Nephron progenitor cell (in vitro differentiated cells): ENCODE results near the gene FOXD3.

Source experiments
- DNase-seq: peaks from one replicate; pipeline ENCODE4 v3.0.0; 2021
- H3K27ac Mint-ChIP-seq: 2 replicates; pipeline ENCODE4 v1.8.0; 2021; ENCODE audit warnings: mild to moderate bottlenecking, moderate library complexity, mixed read lengths
- H3K27me3 Mint-ChIP-seq: 2 replicates; pipeline ENCODE4 v1.8.0; 2021; ENCODE audit warnings: mild to moderate bottlenecking, low read depth, mixed read lengths; ENCODE audit not compliant: poor library complexity
- H3K36me3 Mint-ChIP-seq: 2 replicates; pipeline ENCODE4 v1.8.0; 2021; ENCODE audit warnings: low read depth, mixed read lengths
- H3K4me1 Mint-ChIP-seq: 2 replicates; pipeline ENCODE4 v1.8.0; 2021; ENCODE audit warnings: mixed read lengths
- H3K4me3 Mint-ChIP-seq: 2 replicates; pipeline ENCODE4 v1.8.0; 2021; ENCODE audit warnings: mild to moderate bottlenecking, moderate library complexity, mixed read lengths
- H3K9me3 Mint-ChIP-seq: 2 replicates; pipeline ENCODE4 v1.8.0; 2021; ENCODE audit warnings: mild to moderate bottlenecking, moderate library complexity, mixed read lengths
- CTCF ChIP-seq: fragments of 200-600 bp; sonication (generic); IDR thresholded peaks from 2 replicates; pipeline ENCODE4 v1.5.0; 2021; ENCODE audit warnings: antibody characterized with exemption

FOXD3 gene

DNA sequence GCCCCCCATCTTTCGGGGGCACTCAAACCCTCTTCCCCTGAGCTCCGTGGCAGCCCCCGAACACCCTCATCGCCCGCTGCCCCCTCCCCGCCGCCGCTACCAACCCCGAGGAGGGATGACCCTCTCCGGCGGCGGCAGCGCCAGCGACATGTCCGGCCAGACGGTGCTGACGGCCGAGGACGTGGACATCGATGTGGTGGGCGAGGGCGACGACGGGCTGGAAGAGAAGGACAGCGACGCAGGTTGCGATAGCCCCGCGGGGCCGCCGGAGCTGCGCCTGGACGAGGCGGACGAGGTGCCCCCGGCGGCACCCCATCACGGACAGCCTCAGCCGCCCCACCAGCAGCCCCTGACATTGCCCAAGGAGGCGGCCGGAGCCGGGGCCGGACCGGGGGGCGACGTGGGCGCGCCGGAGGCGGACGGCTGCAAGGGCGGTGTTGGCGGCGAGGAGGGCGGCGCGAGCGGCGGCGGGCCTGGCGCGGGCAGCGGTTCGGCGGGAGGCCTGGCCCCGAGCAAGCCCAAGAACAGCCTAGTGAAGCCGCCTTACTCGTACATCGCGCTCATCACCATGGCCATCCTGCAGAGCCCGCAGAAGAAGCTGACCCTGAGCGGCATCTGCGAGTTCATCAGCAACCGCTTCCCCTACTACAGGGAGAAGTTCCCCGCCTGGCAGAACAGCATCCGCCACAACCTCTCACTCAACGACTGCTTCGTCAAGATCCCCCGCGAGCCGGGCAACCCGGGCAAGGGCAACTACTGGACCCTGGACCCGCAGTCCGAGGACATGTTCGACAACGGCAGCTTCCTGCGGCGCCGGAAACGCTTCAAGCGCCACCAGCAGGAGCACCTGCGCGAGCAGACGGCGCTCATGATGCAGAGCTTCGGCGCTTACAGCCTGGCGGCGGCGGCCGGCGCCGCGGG lies 837 bp downstream of the FOXD3 start:
- TF ChIP-seq CTCF, result no peak
- no peaks in the 10 kb centered on the region for H3K36me3 Mint-ChIP-seq
- H3K4me1 Mint-ChIP-seq, result peaks cover 19% of the 10 kb centered on the region
- peak overlapping the region; percentile 77 for H3K4me3 Mint-ChIP-seq
- H3K9me3 Mint-ChIP-seq, result peaks cover 11% of the 10 kb centered on the region
- peak; percentile 46 for DNase-seq
- peaks cover 95% of the 10 kb centered on the region for H3K27me3 Mint-ChIP-seq
- H3K27ac Mint-ChIP-seq, result no peak overlapping the region

- peaks cover 18% of the 10 kb centered on the region for H3K4me1 Mint-ChIP-seq
- TF ChIP-seq CTCF, result no peak
- H3K9me3 Mint-ChIP-seq, result peaks cover 4% of the 10 kb centered on the region
- H3K27ac Mint-ChIP-seq, result no peak overlapping the region
- no peaks in the 10 kb centered on the region for H3K36me3 Mint-ChIP-seq
- H3K27me3 Mint-ChIP-seq, result peaks cover 95% of the 10 kb centered on the region
- H3K4me3 Mint-ChIP-seq, result peak overlapping the region; percentile 64
- peak; percentile 50 for DNase-seq
Observed at GRCh38 chr1:63323865-63324778, 1.8 kb downstream of the FOXD3 start.

GRCh38 chr1:63324779-63325119 lies 2.4 kb downstream of the FOXD3 start:
- no peak overlapping the region for H3K27ac Mint-ChIP-seq
- H3K36me3 Mint-ChIP-seq, result no peaks in the 10 kb centered on the region
- H3K4me1 Mint-ChIP-seq, result peaks cover 22% of the 10 kb centered on the region
- peaks cover 95% of the 10 kb centered on the region for H3K27me3 Mint-ChIP-seq
- DNase-seq, result no peak
- H3K4me3 Mint-ChIP-seq, result peak overlapping the region; percentile 64
- no peak for TF ChIP-seq CTCF
- H3K9me3 Mint-ChIP-seq, result no peaks in the 10 kb centered on the region

GRCh38 chr1:63325279-63325985 lies 3.1 kb downstream of the FOXD3 start:
- no peaks in the 10 kb centered on the region for H3K36me3 Mint-ChIP-seq
- peaks cover 24% of the 10 kb centered on the region for H3K4me1 Mint-ChIP-seq
- H3K27me3 Mint-ChIP-seq, result peaks cover 95% of the 10 kb centered on the region
- no peak for TF ChIP-seq CTCF
- H3K9me3 Mint-ChIP-seq, result no peaks in the 10 kb centered on the region
- H3K27ac Mint-ChIP-seq, result no peak overlapping the region
- peak overlapping the region; percentile 47 for H3K4me3 Mint-ChIP-seq
- no peak for DNase-seq

- H3K27ac Mint-ChIP-seq, result no peak overlapping the region
- H3K9me3 Mint-ChIP-seq, result peaks cover 3% of the 10 kb centered on the region
Observed at GRCh38 chr1:63326106-63326472, 3.7 kb downstream of the FOXD3 start.

More at GRCh38 chr1:63326106-63326472, 3.7 kb downstream of the FOXD3 start:
- TF ChIP-seq CTCF, result no peak
- Mint-ChIP-seq H3K27me3 (peaks cover 95% of the 10 kb centered on the region), H3K36me3 (no peaks in the 10 kb centered on the region), H3K4me3 (peak overlapping the region; percentile 47), H3K4me1 (peaks cover 27% of the 10 kb centered on the region)
- peak; percentile 30 for DNase-seq
